ENCODE data around the gene GJA8.

Gene GJA8

GRCh38 chr1:147882535-147882934, 20.1 kb upstream of the GJA8 start:
- no peak for DNase-seq (ENCODE audit: low read depth)
- TF ChIP-seq MAX (IDR thresholded peaks at IDR 0.05; ENCODE audit: low read depth, low read length) (no peak), MYC (IDR thresholded peaks at IDR 0.05; ENCODE audit: low read depth, low read length) (no peak), POLR2A (IDR thresholded peaks at IDR 0.05; ENCODE audit: extremely low read depth, insufficient read length) (no peak), CTCF (IDR thresholded peaks at IDR 0.05; ENCODE audit: low read depth, low read length) (no peak)
- H3K4me3 ChIP-seq (ENCODE audit: low read depth, low read length) = no peak overlapping the region

DNA sequence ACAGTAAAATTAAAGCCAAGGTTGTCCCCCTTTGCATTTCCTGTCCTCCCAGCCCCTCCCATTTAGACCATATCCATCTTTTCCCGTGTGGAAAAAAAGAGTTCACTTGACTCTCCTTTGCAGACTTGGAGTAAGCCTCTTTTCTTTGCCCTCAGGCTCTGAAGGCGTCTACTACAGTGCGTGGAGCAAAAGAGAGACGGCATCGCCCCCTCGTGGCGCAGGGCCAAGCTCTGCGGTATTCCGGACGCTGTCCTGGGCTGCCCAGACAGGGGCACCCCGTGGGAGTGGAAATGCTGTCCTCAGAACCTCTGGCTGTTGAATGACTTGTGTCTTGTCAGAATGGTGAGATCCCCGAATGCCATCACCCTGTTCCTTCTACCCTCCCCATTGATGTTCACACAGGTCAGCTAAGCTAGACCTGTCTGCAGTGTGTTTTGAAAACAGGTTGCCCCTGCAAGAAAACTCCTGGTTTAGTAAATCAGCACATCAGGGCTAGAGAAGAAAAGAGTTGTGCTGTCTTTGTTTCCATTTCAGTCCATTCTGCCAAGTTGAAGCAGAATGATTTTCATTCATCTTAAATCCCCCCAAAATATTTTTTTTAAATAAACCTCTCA, 12.3 kb upstream of the GJA8 start:
- TF ChIP-seq CTCF (IDR thresholded peaks at IDR 0.05; ENCODE audit: low read depth, low read length) (peak; percentile 72), MAX (IDR thresholded peaks at IDR 0.05; ENCODE audit: low read depth, low read length) (no peak), MYC (IDR thresholded peaks at IDR 0.05; ENCODE audit: low read depth, low read length) (no peak)
- DNase-seq (ENCODE audit: low read depth) = peak; percentile 70
- H3K4me3 ChIP-seq (ENCODE audit: low read depth, low read length) = no peak overlapping the region

DNA sequence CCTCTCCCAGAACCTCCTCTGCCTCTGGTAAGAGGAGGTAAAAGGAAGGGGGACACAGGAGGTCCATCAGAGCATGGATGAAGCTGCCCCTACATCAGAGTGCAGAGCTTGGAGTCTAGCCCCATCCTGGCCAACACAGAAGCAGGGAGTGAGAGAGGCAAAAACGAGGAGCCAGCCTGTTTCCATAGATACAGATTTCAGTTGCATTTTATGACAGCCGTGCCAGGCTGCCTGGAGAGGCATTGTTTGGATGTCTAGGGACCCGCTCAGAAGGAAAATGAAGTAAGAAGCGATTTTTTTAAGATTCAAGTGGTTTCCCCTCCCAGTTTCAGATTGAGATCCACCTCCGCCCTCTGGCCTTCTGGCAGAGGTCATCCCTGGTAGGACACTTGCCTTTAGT, 11.5 kb upstream of the GJA8 start:
- no peak for TF ChIP-seq MYC (IDR thresholded peaks at IDR 0.05; ENCODE audit: low read depth, low read length)
- no peak for TF ChIP-seq MAX (IDR thresholded peaks at IDR 0.05; ENCODE audit: low read depth, low read length)
- no peak for TF ChIP-seq POLR2A (IDR thresholded peaks at IDR 0.05; ENCODE audit: extremely low read depth, insufficient read length)
- no peak for TF ChIP-seq CTCF (IDR thresholded peaks at IDR 0.05; ENCODE audit: low read depth, low read length)
- no peak for DNase-seq (ENCODE audit: low read depth)
- H3K4me3 ChIP-seq (ENCODE audit: low read depth, low read length) = no peak overlapping the region

DNA sequence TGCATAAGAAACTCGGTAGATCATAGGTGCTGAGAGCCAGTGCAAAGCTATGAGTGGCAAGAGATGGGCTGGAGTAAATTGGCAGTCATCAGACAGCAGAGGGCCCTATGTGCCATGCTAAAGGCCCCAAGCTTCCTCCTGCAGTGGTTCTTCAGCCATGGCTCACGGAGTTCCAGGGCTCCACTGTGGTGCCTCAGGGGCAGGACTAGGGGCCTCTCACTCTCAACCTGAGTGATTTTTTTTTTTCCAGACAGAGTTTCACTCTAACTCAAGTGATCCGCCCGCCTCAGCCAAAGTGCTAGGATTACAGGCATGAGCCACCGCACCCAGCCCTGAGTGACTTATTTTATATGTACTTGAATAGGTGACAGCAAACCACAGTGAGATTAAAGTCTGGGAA, 10.4 kb upstream of the GJA8 start:
- TF ChIP-seq CTCF (IDR thresholded peaks at IDR 0.05; ENCODE audit: low read depth, low read length) (no peak), POLR2A (IDR thresholded peaks at IDR 0.05; ENCODE audit: extremely low read depth, insufficient read length) (no peak), MAX (IDR thresholded peaks at IDR 0.05; ENCODE audit: low read depth, low read length) (no peak), MYC (IDR thresholded peaks at IDR 0.05; ENCODE audit: low read depth, low read length) (no peak)
- peak; percentile 21 for DNase-seq (ENCODE audit: low read depth)
- no peak overlapping the region for H3K4me3 ChIP-seq (ENCODE audit: low read depth, low read length)

DNA sequence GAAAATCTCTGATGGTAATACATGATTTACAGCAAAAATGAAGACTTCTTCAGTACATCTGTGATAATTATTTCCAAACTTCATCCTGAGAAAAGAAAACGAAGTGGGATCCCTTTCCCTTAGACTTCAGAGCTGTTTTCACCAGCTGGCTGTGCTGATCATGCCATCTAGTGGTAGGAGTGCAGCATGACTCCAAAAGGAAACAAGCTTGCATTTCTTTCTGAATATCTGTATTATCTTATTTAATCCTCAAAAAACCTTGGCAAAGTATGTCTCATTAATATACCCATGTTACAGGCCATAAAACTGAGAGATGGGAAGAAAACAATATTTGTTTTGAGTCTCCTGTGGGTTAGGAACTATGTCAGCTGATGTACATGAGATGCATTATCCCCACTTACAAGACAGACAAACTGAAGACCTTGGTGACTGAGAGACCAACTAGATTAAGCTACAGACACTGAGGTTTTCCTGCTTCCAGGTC, 9.8 kb upstream of the GJA8 start:
- DNase-seq (ENCODE audit: low read depth) = peak; percentile 47
- TF ChIP-seq MAX (IDR thresholded peaks at IDR 0.05; ENCODE audit: low read depth, low read length) = no peak
- TF ChIP-seq CTCF (IDR thresholded peaks at IDR 0.05; ENCODE audit: low read depth, low read length) = peak; percentile 94
- no peak overlapping the region for H3K4me3 ChIP-seq (ENCODE audit: low read depth, low read length)
